Myocyte (in vitro differentiated cells): Measurements from ENCODE around the gene DNAJC6. TPM values are rescaled to one million over a fixed set of nuclear protein-coding genes. Genes with fewer than 3 reads are reported as not detected.

Source experiments
- DNase-seq: peaks from one replicate; pipeline ENCODE4 v3.0.0-alpha.2; 2012; ENCODE audit warnings: low read depth
- total RNA-seq: library from RNA; depleted of rRNA; stranded (reverse); fragments of >200 nt; gene quantifications from 2 replicates; pipeline ENCODE4 v1.2.3, GENCODE V29; 2014

The DNAJC6 gene
- total RNA-seq, 1 donor from 2014 or later, result 3.0 TPM

GRCh38 chr1:65399003-65399402 is 89.7 kb downstream of the DNAJC6 start:
- no peak for DNase-seq

DNA sequence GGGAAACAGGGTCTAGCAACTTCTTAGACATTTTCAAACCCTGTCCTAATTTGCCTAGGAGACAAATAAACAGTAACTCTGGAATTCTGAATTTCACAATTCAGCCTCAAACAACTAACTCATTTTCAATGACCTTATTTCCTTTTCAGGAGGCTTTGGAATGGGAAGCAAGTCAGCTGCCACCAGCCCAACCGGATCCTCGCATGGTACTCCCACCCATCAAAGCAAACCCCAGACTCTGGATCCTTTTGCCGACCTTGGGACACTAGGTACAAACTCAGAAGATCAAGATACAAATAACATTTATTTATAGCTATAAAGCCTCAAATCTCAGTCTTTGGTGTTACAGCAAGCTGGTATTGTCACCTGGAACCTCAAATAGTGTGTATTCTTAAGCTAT is 92.3 kb downstream of the DNAJC6 start:
- no peak for DNase-seq

DNA sequence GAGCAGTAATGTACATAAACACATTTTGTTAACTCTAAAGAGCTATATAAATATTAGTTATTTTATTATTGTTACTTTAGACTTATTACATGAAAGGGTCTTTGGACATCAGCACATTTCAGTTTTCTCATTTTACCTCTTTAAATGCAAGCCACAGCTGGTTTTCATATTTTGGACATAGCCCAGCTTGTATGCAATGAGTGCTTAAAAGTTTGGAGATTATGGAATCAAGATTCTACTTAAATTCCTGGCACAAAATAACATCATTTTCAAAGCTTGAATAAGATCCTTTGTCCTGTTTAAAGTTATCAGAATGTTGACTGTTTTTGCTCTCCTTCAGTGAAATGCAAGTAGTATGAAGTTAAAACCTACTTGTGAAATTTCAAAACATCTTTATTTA is 95.6 kb downstream of the DNAJC6 start:
- no peak for DNase-seq

DNA sequence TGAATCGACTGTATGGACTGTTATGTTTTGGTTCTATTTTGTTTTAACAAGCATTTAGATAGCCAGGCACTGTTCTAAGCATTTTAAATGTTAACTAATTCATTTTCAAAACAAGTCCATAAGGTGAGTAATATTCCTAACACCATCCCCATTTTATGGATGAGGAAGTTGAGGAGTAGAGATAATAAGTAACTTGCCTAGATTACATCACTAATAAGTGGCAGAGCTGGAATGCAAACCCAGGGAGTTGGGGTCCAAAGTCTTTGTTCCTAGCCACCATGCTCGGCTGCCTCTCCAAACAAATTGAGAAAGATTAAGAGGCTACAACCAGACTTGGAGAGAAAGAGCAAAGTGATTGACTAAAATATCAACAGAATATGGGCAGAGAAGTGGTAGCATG is 98.5 kb downstream of the DNAJC6 start:
- no peak for DNase-seq

GRCh38 chr1:65409314-65409713 is 100.0 kb downstream of the DNAJC6 start:
- no peak for DNase-seq

- no peak for DNase-seq
Observed at GRCh38 chr1:65409816-65410326, 100.5 kb downstream of the DNAJC6 start.

DNA sequence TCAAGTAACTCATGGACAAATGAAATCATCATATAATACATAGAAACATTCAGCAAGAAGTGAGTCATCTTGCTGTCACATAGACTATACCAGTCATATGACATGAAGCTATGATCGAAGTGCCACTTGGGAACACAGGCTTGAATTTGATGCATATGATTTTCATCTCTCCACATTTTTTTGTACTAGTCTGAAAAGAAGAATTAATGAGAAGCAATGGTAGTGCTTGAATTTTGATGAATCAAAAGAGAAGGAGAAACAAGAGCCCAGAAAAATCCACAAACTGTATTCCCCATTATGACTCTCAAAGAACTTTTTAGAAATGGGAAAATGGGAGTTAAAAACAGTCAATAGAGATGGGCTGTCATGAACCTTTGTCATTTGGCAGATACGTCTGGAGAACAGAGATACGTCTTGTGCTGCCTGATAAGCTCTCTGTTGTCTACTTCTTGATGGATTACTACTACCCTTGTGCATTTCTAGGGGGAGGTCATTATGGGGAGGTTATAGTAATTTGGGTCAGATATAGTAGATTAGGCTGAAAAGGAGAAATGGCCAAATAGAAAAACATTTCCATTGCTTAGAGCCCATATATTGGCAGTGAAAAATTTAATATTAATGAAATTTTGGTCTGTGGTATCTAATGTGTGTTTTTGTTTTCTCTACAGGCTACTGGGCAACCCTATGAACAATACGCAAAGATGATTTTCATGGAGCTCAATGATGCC is 103.1 kb downstream of the DNAJC6 start:
- DNase-seq, result no peak

DNA sequence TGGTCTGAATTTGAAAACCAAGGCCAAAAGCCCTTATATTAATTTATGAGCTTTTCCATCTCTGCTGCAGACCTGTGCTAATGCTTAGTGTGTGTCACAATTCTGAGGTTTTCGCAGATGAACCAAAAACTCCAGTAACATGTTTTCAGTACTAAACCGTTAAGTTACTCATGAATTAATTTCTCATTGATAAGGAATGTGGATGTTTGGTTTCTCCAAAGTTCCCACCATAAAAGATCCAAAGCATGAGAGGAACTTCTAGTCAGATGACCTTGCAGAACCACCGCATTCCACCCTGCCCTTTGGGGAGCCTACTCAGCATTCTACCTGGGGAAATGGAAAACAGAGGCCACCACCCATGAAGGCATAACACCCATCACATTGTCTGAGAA is 103.6 kb downstream of the DNAJC6 start:
- no peak for DNase-seq

- no peak for DNase-seq
Observed at GRCh38 chr1:65414538-65414937, 105.2 kb downstream of the DNAJC6 start.

GRCh38 chr1:65416767-65417166 is 107.4 kb downstream of the DNAJC6 start:
- no peak for DNase-seq

DNA sequence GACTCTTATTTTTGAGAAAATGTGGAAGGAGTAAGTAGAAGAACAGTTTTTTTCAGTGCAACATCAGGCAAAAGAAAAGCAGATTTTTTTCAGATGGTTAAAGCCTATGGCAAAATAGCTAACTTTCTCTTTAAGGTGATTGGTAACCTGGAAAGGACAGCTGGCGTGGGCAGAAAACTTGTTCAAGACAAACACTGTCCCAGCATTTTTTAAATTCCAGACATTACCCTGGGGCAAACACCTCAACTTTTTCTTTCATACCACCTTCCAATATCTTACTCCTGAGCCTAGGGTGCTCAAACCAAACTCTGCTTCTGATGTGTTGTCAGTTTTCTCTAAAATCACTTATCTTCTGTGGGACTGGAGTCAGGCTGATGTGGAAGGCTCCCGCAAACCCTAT is 108.4 kb downstream of the DNAJC6 start:
- DNase-seq, result no peak

DNA sequence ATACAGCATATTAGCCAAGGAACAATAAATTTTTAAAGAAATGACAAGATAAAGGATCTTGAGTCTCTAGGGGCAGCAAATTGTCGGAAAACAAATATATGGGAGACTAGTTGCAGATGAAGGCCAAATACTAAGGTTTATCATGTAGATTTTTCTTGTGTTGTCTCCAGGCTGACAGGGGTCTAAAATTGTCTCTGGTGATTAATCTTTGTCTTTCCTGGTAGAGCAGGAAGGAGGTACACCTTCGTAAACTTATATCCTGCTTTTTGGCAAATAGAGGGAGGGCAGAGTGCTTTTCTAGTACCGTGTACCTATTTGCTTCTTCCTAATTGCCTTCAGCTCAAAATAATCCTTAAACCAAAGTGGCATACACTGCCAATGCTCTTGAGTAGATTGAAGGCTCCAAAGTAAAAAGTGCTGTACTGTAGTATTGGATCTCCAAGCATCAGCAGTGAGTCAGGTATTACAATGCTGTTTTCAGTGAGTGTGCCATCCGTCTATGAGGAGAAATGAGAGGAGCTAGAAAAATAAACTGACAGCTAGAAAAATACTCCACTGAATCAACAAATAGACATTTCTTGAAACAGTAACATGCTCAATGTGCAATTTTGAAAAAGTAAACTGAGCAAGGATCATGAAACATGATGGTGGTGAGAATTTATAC is 109.3 kb downstream of the DNAJC6 start:
- no peak for DNase-seq

GRCh38 chr1:65419681-65420589 is 110.6 kb downstream of the DNAJC6 start:
- DNase-seq, result peak; percentile 98

- DNase-seq, result no peak
Observed at GRCh38 chr1:65420590-65421350, 111.4 kb downstream of the DNAJC6 start, which contains the start of the genes LEPR and LEPROT. LEPR (plus strand) TSS chr1:65420668; CDS start chr1:65565566, 144,898 bp downstream. LEPROT (plus strand) TSS chr1:65420668; CDS start chr1:65420725, 57 bp downstream.

- no peak for DNase-seq
Observed at GRCh38 chr1:65421351-65422025, 112.1 kb downstream of the DNAJC6 start.

- DNase-seq, result peak; percentile 73
Observed at GRCh38 chr1:65422241-65423203, 113.2 kb downstream of the DNAJC6 start.

DNA sequence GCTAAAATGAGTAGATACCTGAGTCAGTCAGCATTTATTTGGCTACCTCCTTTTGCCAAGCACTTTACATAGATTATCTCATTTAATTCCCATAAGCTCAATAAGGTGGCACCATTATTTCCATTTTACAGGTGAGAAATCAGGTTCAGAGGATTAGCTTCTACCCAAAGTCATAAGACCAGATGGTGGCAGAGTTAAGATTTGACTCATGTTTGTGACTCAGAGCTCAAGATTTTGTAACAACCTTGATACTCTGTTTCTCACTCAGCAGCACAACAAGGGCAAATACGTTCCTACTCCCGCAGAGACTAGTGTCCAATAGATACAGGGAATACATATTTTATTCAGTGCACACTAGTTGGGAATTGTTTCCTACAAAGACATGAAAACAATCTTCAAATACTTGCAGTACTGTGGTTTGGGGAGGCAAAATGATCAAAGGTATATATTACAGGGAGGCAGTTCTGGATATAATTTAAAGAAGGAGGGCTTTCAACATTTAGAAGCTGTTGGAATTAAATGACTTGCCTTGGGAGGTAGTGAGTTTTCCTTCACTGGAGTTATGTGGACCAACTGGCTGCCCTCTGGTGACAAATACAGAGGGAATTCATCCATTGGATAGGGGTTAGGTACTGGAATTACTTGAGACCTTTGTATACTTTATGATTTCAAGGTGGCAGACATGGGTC is 114.7 kb downstream of the DNAJC6 start:
- peak; percentile 55 for DNase-seq

- DNase-seq, result no peak
Observed at GRCh38 chr1:65424573-65424889, 115.2 kb downstream of the DNAJC6 start.

- DNase-seq, result no peak
Observed at GRCh38 chr1:65425006-65425405, 115.7 kb downstream of the DNAJC6 start.
